ENCODE measurements around the gene GALNT10. TPM values are rescaled to one million over a fixed set of nuclear protein-coding genes. Genes with fewer than 3 reads are reported as not detected.

Gene GALNT10
- polyA plus RNA-seq, 1 donor (not counting 4 experiments of a cell fraction or from before 2014, with no cell fraction given) = 17.9 TPM

DNA sequence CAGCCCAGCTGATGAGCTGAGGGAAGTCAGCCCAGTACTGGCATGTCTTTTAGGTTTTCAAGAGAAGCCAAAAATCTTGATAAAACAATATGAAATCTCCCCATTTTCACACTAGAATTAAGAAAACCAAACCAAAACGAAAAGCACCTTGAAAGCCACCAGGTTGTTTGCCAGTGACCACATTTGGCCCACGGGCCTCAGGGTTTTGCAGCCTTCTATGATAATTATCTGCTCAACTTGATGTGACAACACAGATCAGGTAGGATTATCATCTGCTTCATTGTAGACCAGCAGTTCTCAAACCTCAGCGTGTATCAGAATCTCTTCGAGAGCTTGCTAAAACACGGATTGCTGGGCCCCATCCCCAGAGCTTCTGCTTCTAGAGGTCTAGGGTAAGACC is 101.4 kb downstream of the GALNT10 start:
- Histone ChIP-seq H2AFZ (ENCODE audit: control insufficient read depth, low read length) (no peak overlapping the region), H3K27me3 (ENCODE audit: control insufficient read depth, extremely low read depth, insufficient read depth, low read length) (no peaks in the 10 kb centered on the region), H3K9me3 (ENCODE audit: control insufficient read depth, low read depth, low read length) (no peaks in the 10 kb centered on the region), H4K20me1 (ENCODE audit: control insufficient read depth, extremely low read depth, insufficient read depth, low read length) (no peaks in the 10 kb centered on the region), H3K4me1 (ENCODE audit: control insufficient read depth, extremely low read depth, insufficient read depth, low read length) (no peaks in the 10 kb centered on the region), H3K9ac (ENCODE audit: control insufficient read depth, extremely low read depth, insufficient read depth, low read length) (no peak overlapping the region), H3K9me1 (ENCODE audit: control insufficient read depth, extremely low read depth, insufficient read depth, low read length) (peaks cover 4% of the 10 kb centered on the region), H3K79me2 (ENCODE audit: control insufficient read depth, insufficient read depth, low read length) (no peaks in the 10 kb centered on the region), H3K4me2 (ENCODE audit: control insufficient read depth, extremely low read depth, insufficient read depth, low read depth, low read length) (no peak overlapping the region), H3K4me3 (ENCODE audit: control insufficient read depth in 2 of 3, extremely low read depth in 1 of 3, insufficient read depth in 2 of 3, low read depth in 1 of 3, low read length in 3 of 3) (no peak overlapping the region), H3K27ac (ENCODE audit: control insufficient read depth, insufficient read depth, low read length) (no peak overlapping the region), H3K36me3 (ENCODE audit: control insufficient read depth in 2 of 2, extremely low read depth in 1 of 2, insufficient read depth in 2 of 2, low read length in 2 of 2) (no peaks in the 10 kb centered on the region)
- no peak for FAIRE-seq
- DNase-seq (ENCODE audit: low read depth, low spot score) = no peak
- no peak for TF ChIP-seq EZH2 (IDR thresholded peaks at IDR 0.05; ENCODE audit: low read length)
- TF ChIP-seq, protein P1, sequence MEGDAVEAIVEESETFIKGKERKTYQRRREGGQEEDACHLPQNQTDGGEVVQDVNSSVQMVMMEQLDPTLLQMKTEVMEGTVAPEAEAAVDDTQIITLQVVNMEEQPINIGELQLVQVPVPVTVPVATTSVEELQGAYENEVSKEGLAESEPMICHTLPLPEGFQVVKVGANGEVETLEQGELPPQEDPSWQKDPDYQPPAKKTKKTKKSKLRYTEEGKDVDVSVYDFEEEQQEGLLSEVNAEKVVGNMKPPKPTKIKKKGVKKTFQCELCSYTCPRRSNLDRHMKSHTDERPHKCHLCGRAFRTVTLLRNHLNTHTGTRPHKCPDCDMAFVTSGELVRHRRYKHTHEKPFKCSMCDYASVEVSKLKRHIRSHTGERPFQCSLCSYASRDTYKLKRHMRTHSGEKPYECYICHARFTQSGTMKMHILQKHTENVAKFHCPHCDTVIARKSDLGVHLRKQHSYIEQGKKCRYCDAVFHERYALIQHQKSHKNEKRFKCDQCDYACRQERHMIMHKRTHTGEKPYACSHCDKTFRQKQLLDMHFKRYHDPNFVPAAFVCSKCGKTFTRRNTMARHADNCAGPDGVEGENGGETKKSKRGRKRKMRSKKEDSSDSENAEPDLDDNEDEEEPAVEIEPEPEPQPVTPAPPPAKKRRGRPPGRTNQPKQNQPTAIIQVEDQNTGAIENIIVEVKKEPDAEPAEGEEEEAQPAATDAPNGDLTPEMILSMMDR (optimal IDR thresholded peaks at IDR 0.05 in 1 of 3, IDR thresholded peaks at IDR 0.05 in 1 of 3, conservative IDR thresholded peaks at IDR 0.05 in 1 of 3; ENCODE audit: extremely low read depth in 1 of 3, insufficient read depth in 2 of 3, low read length in 3 of 3) = no peak
- dilution Hi-C loops (cut with MboI; ENCODE audit: extremely low pct_ligation_motif_present, low sequenced_read_pairs) = no loop called here

DNA sequence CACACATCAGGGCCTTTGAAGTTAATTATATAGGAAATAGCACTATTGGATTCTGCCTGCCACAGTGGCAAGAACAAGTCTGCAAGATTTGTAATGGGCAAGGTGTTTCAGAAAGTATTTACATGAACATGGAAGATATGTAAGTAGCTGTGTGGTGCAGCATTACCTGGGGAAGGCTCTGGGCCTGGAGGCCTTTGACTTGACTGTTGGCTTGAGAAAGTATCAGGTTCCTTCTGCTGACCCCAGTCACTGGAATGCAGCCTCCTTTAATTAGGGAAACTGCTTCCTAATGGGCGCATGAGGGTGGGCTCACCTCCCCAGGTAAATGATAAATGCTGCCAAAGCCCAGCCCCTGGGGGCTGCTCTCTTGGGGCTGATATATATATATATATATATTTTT is 102.7 kb downstream of the GALNT10 start:
- Histone ChIP-seq H2AFZ (ENCODE audit: control insufficient read depth, low read length) (no peak overlapping the region), H3K27ac (ENCODE audit: control insufficient read depth, insufficient read depth, low read length) (no peak overlapping the region), H3K36me3 (ENCODE audit: control insufficient read depth in 2 of 2, extremely low read depth in 1 of 2, insufficient read depth in 2 of 2, low read length in 2 of 2) (no peaks in the 10 kb centered on the region), H3K9ac (ENCODE audit: control insufficient read depth, extremely low read depth, insufficient read depth, low read length) (no peak overlapping the region), H3K4me3 (ENCODE audit: control insufficient read depth in 2 of 3, extremely low read depth in 1 of 3, insufficient read depth in 2 of 3, low read depth in 1 of 3, low read length in 3 of 3) (no peak overlapping the region), H3K4me1 (ENCODE audit: control insufficient read depth, extremely low read depth, insufficient read depth, low read length) (no peaks in the 10 kb centered on the region), H3K9me1 (ENCODE audit: control insufficient read depth, extremely low read depth, insufficient read depth, low read length) (peaks cover 4% of the 10 kb centered on the region), H3K9me3 (ENCODE audit: control insufficient read depth, low read depth, low read length) (no peaks in the 10 kb centered on the region), H3K4me2 (ENCODE audit: control insufficient read depth, extremely low read depth, insufficient read depth, low read depth, low read length) (no peak overlapping the region), H3K27me3 (ENCODE audit: control insufficient read depth, extremely low read depth, insufficient read depth, low read length) (no peaks in the 10 kb centered on the region), H3K79me2 (ENCODE audit: control insufficient read depth, insufficient read depth, low read length) (no peaks in the 10 kb centered on the region), H4K20me1 (ENCODE audit: control insufficient read depth, extremely low read depth, insufficient read depth, low read length) (no peaks in the 10 kb centered on the region)
- TF ChIP-seq, protein P1 (optimal IDR thresholded peaks at IDR 0.05 in 1 of 3, IDR thresholded peaks at IDR 0.05 in 1 of 3, conservative IDR thresholded peaks at IDR 0.05 in 1 of 3; ENCODE audit: extremely low read depth in 1 of 3, insufficient read depth in 2 of 3, low read length in 3 of 3) = no peak
- no peak for TF ChIP-seq EZH2 (IDR thresholded peaks at IDR 0.05; ENCODE audit: low read length)
- no peak for DNase-seq (ENCODE audit: low read depth, low spot score)
- no peak for FAIRE-seq
- dilution Hi-C loops (cut with MboI; ENCODE audit: extremely low pct_ligation_motif_present, low sequenced_read_pairs) = no loop called here

Data from keratinocyte (primary cell).